ENCODE results near the gene HS3ST2. TPM values are rescaled to one million over a fixed set of nuclear protein-coding genes. Genes with fewer than 3 reads are reported as not detected.

Gene HS3ST2
- total RNA-seq, 1 donor from 2014 or later: 11.8 TPM

GRCh38 chr16:22847690-22848089 is 33.7 kb downstream of the HS3ST2 start:
- H3K4me3 ChIP-seq: no peak overlapping the region
- DNase-seq (ENCODE audit: extremely low spot score in 2 of 2): no peak
- H3K36me3 ChIP-seq: no peaks in the 10 kb centered on the region
- no peak overlapping the region for H3K27ac ChIP-seq
- TF ChIP-seq POLR2A (IDR thresholded peaks at IDR 0.05) (no peak), CTCF (IDR thresholded peaks at IDR 0.05) (no peak), POLR2AphosphoS5 (IDR thresholded peaks at IDR 0.05; ENCODE audit: insufficient read depth in 1 of 2, low read depth in 1 of 2) (no peak)
- no peaks in the 10 kb centered on the region for H3K27me3 ChIP-seq
- no peaks in the 10 kb centered on the region for H3K4me1 ChIP-seq
- H3K9me3 ChIP-seq: no peaks in the 10 kb centered on the region
- intact Hi-C loops (cut with DNase I): no loop called here

GRCh38 chr16:22848451-22848850 is 34.5 kb downstream of the HS3ST2 start:
- H3K4me3 ChIP-seq: no peak overlapping the region
- TF ChIP-seq CTCF (IDR thresholded peaks at IDR 0.05): no peak
- no peak for TF ChIP-seq POLR2A (IDR thresholded peaks at IDR 0.05)
- no peak for TF ChIP-seq POLR2AphosphoS5 (IDR thresholded peaks at IDR 0.05; ENCODE audit: insufficient read depth in 1 of 2, low read depth in 1 of 2)
- intact Hi-C loops (cut with DNase I): no loop called here

GRCh38 chr16:22849517-22849916 is 35.6 kb downstream of the HS3ST2 start:
- Histone ChIP-seq H3K9me3 (no peaks in the 10 kb centered on the region), H3K36me3 (no peaks in the 10 kb centered on the region), H3K27me3 (no peaks in the 10 kb centered on the region), H3K27ac (no peak overlapping the region), H3K4me1 (no peaks in the 10 kb centered on the region), H3K4me3 (no peak overlapping the region)
- DNase-seq (ENCODE audit: extremely low spot score in 2 of 2): peak in 1 of 2 donors; percentile 11
- intact Hi-C loops (cut with DNase I): no loop called here
- TF ChIP-seq CTCF (IDR thresholded peaks at IDR 0.05) (no peak), POLR2AphosphoS5 (IDR thresholded peaks at IDR 0.05; ENCODE audit: insufficient read depth in 1 of 2, low read depth in 1 of 2) (no peak), POLR2A (IDR thresholded peaks at IDR 0.05) (no peak)

More at GRCh38 chr16:22848451-22848850, 34.5 kb downstream of the HS3ST2 start:
- no peaks in the 10 kb centered on the region for H3K4me1 ChIP-seq
- no peak overlapping the region for H3K27ac ChIP-seq
- no peaks in the 10 kb centered on the region for H3K9me3 ChIP-seq
- peak in 1 of 2 donors; percentile 10 for DNase-seq (ENCODE audit: extremely low spot score in 2 of 2)
- H3K27me3 ChIP-seq: no peaks in the 10 kb centered on the region
- H3K36me3 ChIP-seq: no peaks in the 10 kb centered on the region

GRCh38 chr16:22855231-22855630 is 41.3 kb downstream of the HS3ST2 start:
- Histone ChIP-seq H3K36me3 (no peaks in the 10 kb centered on the region), H3K4me1 (no peaks in the 10 kb centered on the region), H3K9me3 (no peaks in the 10 kb centered on the region), H3K27ac (no peak overlapping the region), H3K4me3 (no peak overlapping the region), H3K27me3 (no peaks in the 10 kb centered on the region)
- TF ChIP-seq POLR2AphosphoS5 (IDR thresholded peaks at IDR 0.05; ENCODE audit: insufficient read depth in 1 of 2, low read depth in 1 of 2): no peak
- TF ChIP-seq CTCF (IDR thresholded peaks at IDR 0.05): no peak
- TF ChIP-seq POLR2A (IDR thresholded peaks at IDR 0.05): no peak
- DNase-seq (ENCODE audit: extremely low spot score in 2 of 2): no peak
- intact Hi-C loops (cut with DNase I): no loop called here

- TF ChIP-seq CTCF (IDR thresholded peaks at IDR 0.05) (no peak), POLR2AphosphoS5 (IDR thresholded peaks at IDR 0.05; ENCODE audit: insufficient read depth in 1 of 2, low read depth in 1 of 2) (no peak), POLR2A (IDR thresholded peaks at IDR 0.05) (no peak)
- H3K27me3 ChIP-seq: no peaks in the 10 kb centered on the region
- H3K4me1 ChIP-seq: no peaks in the 10 kb centered on the region
- intact Hi-C loops (cut with DNase I): no loop called here
- no peak overlapping the region for H3K4me3 ChIP-seq
- no peaks in the 10 kb centered on the region for H3K9me3 ChIP-seq
- H3K36me3 ChIP-seq: no peaks in the 10 kb centered on the region
- no peak overlapping the region for H3K27ac ChIP-seq
- DNase-seq (ENCODE audit: extremely low spot score in 2 of 2): no peak
These were observed 43.5 kb downstream of the HS3ST2 start for GRCh38 chr16:22857296-22858025.

Measured in vagina (tissue), 2 donors.